ENCODE results near the gene PTPRG.

GRCh38 chr3:62088472-62089104, 527.2 kb downstream of the PTPRG start:
- no peak for TF ChIP-seq CTCF (IDR thresholded peaks at IDR 0.05 in 2 of 3, conservative IDR thresholded peaks at IDR 0.05 in 1 of 3; ENCODE audit: borderline replicate concordance in 1 of 3, insufficient read depth in 1 of 3, low read depth in 2 of 3, low read length in 2 of 3)
- TF ChIP-seq RAD21 (IDR thresholded peaks at IDR 0.05; ENCODE audit: low read depth) = no peak
- TF ChIP-seq ZNF274 (IDR thresholded peaks at IDR 0.05; ENCODE audit: low read depth, low read length) = no peak
- no peak for TF ChIP-seq POLR2A (IDR thresholded peaks at IDR 0.05; ENCODE audit: borderline replicate concordance, extremely low read depth, insufficient read depth, insufficient read length)
- no peak for TF ChIP-seq EZH2 (IDR thresholded peaks at IDR 0.05)
- no peak for TF ChIP-seq POLR2AphosphoS5 (IDR thresholded peaks at IDR 0.05; ENCODE audit: low read depth, low read length)
- no peak for TF ChIP-seq ZBTB33 (IDR thresholded peaks at IDR 0.05; ENCODE audit: extremely low read depth, insufficient replicate concordance, low read length)
- no peak for TF ChIP-seq TCF7L2 (IDR thresholded peaks at IDR 0.05; ENCODE audit: borderline replicate concordance, extremely low read depth, insufficient read depth, insufficient read length)
- TF ChIP-seq REST (IDR thresholded peaks at IDR 0.05; ENCODE audit: low read depth) = no peak
- TF ChIP-seq EZH2phosphoT487 (IDR thresholded peaks at IDR 0.05; ENCODE audit: borderline replicate concordance) = no peak
- TF ChIP-seq CBX3 (IDR thresholded peaks at IDR 0.05; ENCODE audit: low read depth) = no peak
